HG02973 (cell line): ENCODE measurements around the gene ZNF428.
"Not testable (repeated sequence)": the region's sequence is repeated elsewhere in the genome, so short reads cannot be mapped to it uniquely, and the experiment has no call there.

Source experiments
- ATAC-seq: cut with Tn5 transposase; IDR thresholded peaks from one replicate; pipeline ENCODE4 v1.9.1; 2021; ENCODE audit warnings: moderate library complexity; ENCODE audit not compliant: unreplicated experiment

Gene ZNF428

DNA sequence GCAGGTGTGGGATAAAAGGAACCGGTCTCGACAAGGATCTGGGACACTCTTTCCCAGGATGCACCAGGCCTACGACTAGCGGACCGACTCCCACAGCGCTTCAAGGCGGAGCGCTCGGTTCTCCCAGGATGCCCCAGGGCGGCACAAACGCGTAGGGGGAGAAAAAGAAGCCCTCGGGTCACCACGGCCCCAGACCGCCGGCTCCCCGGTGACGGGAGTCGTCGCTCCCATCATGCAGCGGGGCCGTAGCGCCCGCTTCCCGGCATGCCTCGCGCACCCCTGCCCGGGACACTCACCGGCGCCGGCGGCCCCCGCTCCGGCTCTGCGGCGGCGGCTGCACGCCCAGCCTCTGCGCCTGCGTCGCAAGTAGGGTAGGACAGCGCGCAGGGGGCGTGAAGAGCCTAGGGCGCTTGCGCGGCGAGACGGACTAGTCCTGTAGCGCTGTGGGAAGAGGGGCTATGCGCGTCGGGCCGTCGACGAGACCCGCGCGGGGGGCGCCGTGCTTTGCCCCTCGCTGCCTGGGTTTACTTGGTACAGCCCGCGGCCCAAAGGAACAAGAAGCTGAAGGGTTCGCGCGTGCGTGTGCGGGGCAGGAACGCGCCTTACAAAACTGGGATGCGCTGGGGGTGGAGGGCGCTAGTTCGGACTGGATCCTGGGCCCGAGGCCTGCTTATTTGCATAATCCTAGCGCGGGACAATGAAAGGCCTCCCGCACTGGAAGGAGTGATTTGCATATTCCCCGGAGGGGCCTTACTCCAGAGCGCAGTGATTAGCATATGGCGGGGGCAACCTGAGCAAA is at the start of gene ZNF428:
Gene ZNF428 (minus strand): TSS at position 368 of the 799 bp plus-strand sequence. CDS start 5,325 bp downstream, outside the sequence.
- peak; percentile 74 for ATAC-seq

DNA sequence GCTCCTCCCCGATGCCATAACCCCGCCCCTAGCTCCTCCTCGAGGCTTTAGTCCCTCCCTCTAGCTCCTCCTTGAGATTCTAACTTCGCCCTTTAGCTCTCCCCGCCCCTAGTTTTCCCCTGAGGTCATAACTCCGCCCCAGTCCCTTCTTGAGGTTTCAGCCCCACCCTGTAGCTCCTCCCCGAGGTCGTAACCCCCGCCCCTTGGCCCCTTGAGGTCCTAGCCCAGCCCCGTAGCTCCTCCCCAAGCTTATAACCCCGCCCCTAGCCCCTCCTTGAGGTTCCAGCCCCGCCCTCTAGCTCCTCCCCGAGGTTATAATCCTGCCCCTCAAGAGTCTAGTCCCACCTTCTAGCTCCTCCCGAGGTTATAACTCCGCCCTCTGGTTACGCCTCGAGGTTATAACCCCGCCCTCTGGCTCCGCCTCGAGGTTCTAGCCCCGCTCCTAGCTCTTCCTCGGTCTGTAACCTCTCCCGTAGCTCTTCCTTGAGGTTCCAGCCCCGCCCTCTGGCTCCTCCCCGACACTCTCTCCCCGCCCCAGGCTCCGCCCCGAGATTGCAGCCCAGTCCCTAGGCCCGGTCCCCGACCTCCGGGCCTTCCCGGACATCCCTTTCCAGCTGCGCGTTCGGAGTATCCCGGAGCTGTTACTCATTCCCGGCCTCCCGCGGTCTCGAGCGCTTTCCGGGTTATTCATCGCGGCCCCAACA is 49.1 kb upstream of the ZNF428 start:
- peak; percentile 89 for ATAC-seq

GRCh38 chr19:43667876-43668405 is 48.5 kb upstream of the ZNF428 start:
- ATAC-seq = no peak

DNA sequence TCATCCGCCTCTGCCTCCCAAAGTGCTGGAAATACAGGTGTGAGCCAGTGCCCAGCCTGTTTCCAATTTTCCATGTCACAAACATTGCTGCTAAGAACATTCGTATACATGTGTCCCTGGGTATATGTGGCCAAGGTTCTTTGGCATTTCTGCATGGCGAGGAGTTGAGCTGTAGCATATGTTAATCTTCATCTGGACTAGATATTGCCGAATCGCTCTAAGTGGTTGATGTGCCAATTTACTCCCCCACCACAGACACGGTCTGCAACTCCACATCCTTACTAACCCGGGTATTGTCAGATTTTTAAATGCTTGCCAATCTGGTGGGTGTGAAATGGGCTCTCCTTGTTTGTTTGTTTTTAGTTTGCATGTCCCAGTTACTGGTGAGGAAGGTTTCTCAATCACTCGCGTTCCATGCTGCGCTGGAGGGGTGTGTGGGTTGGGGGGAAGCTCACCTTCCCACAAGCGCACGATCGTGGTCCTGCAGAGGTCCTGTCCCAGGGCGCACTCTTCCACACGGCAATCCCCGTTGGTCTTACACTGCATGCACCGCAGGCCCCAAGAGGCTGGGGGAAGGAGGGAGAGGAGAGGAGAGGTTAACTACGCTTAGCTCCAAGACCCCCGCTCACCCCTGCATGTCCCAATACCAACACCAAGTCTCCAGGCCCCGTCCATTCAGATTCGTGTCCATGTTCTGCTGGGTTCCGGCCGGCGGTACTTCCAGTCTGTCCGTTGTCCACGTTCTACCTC is 47.9 kb upstream of the ZNF428 start:
- no peak for ATAC-seq

GRCh38 chr19:43664018-43664417 is 44.6 kb upstream of the ZNF428 start:
- ATAC-seq = no peak

DNA sequence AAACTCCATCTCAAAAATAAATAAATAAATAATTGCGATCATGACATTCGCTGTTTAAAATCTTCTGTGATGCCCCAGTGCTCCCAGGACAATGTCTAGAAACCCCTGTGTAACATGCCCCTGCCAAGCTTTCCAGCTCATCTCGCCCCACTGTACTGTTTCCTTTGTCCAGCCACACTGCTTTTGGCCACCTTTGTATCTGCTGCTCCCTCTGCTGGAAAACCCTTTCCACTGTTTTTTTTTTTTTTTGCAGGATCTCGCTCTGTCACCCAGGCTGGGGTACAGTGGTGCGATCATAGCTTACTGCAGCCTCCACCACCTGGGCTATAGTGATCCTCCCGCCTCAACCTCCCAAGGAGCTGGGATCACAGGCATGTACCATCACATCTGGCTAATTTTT is 43.1 kb upstream of the ZNF428 start:
- no peak for ATAC-seq

- no peak for ATAC-seq
Observed at GRCh38 chr19:43660971-43661360, 41.5 kb upstream of the ZNF428 start.

- no peak for ATAC-seq
Observed at GRCh38 chr19:43660301-43660970, 41.0 kb upstream of the ZNF428 start.

- ATAC-seq = no peak
Observed at GRCh38 chr19:43658494-43658893, 39.1 kb upstream of the ZNF428 start.

GRCh38 chr19:43658001-43658400 is 38.6 kb upstream of the ZNF428 start:
- ATAC-seq = no peak

- no peak for ATAC-seq
Observed at GRCh38 chr19:43656436-43656835, 37.0 kb upstream of the ZNF428 start.

DNA sequence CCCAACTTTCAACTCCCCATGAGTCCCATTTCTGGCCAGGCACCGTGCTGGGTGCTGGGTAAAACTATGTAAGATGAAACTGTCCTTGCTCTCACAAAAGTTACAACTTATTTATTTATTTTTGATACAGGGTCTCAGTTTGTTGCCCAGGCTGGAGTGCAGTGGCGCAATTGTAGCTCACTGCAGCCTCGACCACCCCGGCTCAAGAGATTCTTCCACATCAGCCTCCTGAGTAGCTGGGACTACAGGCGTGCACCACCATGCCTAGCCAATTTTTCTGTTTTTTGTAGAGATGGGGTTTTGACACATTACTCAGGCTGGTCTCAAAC is 33.1 kb upstream of the ZNF428 start:
- ATAC-seq = no peak

GRCh38 chr19:43651758-43652545 is 32.5 kb upstream of the ZNF428 start:
- ATAC-seq = no peak

DNA sequence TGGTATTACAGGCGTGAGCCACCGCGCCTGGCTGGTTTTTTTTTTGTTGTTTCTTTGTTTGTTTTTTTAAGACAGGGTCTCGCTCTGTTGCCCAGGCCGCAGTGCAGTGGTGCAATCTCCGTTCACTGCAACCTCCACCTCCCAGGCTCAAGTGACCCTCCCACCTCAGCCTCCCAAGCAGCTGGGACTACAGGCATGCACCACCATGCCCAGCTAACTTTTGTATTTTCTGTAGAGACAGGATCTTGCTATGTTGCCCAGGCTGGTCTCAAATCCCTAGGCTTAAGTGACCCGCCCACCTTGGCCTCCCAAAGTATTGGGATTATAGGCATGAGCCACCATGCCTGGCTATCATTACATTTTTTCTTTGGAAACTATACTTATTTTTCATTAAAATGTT is 30.8 kb upstream of the ZNF428 start:
- not testable (repeated sequence) for ATAC-seq

- no peak for ATAC-seq
Observed at GRCh38 chr19:43649514-43649913, 30.1 kb upstream of the ZNF428 start.

GRCh38 chr19:43648633-43649032 is 29.2 kb upstream of the ZNF428 start:
- ATAC-seq = no peak

GRCh38 chr19:43644181-43644580 is 24.8 kb upstream of the ZNF428 start:
- ATAC-seq = no peak

DNA sequence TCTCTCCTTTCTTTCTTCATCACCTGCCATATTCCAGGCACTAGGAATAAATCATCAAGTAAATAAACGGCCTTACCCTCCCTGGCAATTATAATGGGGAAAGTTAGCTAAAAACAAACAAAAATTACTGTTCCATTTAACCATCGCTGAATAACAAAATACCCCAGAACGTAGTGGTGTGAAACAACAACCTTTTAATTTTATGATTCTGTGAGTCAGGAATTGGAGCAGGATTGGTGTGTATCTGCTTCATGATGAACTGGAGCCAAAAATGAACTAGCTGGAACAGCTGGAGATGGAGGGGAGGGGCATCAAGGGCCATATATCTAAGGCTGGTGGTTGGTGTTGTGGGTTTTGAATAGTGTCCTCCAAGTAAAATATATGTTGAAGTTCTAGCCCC is 23.9 kb upstream of the ZNF428 start:
- no peak for ATAC-seq

- ATAC-seq = no peak
Observed at GRCh38 chr19:43642531-43642930, 23.1 kb upstream of the ZNF428 start.

DNA sequence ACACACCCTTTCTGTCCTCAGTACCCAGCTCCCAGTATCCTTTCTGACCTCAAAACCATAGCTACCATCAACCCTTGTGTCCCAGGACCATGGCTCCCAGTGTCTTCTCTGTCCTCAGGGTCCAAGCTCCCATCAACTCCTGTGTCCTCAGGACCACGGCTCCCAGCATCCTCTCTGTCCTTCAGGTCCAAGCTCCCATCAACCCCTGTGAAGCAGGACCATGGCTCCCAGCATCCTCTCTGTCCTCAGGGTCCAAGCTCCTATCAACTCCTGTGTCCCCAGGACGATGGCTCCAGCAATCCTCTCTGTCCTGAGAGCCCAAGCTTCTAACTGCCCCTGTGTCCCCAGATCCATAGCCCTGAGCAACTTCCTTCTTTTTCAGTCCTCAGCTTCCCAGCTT is 21.9 kb upstream of the ZNF428 start:
- ATAC-seq = no peak
